GM18909 (cell line): Measurements from ENCODE around the gene PARP12.
"Not testable (repeated sequence)": the region's sequence is repeated elsewhere in the genome, so short reads cannot be mapped to it uniquely, and the experiment has no call there.

Experiments used
- ATAC-seq: cut with Tn5 transposase; IDR thresholded peaks from one replicate; pipeline ENCODE4 v1.9.1; 2021; ENCODE audit warnings: mild to moderate bottlenecking; ENCODE audit not compliant: unreplicated experiment, poor library complexity

The PARP12 gene, protein sequence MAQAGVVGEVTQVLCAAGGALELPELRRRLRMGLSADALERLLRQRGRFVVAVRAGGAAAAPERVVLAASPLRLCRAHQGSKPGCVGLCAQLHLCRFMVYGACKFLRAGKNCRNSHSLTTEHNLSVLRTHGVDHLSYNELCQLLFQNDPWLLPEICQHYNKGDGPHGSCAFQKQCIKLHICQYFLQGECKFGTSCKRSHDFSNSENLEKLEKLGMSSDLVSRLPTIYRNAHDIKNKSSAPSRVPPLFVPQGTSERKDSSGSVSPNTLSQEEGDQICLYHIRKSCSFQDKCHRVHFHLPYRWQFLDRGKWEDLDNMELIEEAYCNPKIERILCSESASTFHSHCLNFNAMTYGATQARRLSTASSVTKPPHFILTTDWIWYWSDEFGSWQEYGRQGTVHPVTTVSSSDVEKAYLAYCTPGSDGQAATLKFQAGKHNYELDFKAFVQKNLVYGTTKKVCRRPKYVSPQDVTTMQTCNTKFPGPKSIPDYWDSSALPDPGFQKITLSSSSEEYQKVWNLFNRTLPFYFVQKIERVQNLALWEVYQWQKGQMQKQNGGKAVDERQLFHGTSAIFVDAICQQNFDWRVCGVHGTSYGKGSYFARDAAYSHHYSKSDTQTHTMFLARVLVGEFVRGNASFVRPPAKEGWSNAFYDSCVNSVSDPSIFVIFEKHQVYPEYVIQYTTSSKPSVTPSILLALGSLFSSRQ

DNA sequence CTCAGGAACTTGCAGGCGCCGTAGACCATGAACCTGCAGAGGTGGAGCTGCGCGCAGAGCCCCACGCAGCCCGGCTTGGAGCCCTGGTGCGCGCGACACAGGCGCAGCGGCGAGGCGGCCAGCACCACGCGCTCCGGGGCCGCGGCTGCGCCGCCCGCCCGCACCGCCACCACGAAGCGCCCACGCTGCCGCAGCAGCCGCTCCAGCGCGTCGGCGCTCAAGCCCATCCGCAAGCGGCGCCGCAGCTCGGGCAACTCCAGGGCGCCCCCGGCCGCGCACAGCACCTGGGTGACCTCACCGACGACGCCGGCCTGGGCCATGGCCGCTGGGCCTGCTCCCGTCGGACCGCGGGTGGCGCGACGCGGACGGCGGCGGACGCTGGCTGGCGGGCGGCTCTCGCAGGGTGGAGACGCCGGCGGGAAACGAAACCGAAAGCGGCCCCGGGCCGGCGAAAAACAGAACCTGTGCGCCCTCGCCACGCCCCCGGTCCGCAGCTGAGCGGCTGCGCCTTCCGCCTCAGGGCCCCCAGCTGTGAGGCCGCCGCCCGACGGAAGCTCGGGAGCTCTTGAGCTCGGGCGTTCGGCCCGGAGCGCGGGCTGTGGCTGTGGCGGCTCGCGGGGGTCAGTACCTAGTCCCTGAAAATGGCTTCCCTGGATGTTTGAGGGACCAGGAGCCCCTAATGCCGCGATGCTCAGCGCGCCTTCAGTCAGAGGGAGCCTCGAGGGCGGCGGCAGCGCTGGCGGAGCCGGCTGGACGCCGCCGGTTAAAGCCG is at the start of gene PARP12:
Gene PARP12, minus strand, starts transcription at position 424 of the 772 bp plus-strand sequence. Its CDS starts 104 bp downstream, at position 320.
- peak; percentile 90 for ATAC-seq

DNA sequence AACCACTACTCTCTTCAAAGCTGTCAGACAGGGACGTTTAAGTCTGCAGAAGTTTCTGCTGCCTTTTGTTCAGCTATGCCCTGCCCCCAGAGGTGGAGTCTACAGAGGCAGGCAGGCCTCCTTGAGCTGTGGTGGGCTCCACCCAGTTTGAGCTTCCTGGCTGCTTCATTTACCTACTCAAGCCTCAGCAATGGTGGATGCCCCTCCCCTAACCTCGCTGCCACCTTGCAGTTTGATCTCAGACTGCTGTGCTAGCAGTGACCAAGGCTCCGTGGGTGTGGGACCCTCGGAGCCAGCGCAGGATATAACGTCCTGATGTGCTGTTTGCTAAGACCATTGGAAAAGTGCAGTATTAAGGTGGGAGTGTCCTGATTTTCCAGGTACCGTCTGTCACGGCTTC is 46.0 kb upstream of the PARP12 start:
- ATAC-seq = not testable (repeated sequence)

DNA sequence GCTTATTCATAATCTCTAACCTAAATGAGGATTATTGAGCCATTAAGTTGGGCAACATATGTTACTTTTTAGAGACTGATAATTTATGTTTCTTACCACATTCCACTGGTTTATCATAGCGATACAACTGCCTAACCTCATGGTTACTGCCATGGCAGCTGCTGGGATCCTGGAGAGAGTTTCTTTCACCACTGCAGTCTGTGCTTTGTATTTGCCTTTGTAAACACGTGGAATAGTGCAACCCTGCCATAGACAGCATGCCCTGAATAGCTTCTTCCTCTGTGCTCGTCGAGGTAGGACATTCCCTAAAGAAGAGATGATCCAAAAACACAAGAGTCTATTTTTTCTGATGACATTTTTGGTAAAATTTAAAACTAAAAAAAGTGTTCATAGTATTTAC is 33.7 kb upstream of the PARP12 start:
- ATAC-seq = no peak

DNA sequence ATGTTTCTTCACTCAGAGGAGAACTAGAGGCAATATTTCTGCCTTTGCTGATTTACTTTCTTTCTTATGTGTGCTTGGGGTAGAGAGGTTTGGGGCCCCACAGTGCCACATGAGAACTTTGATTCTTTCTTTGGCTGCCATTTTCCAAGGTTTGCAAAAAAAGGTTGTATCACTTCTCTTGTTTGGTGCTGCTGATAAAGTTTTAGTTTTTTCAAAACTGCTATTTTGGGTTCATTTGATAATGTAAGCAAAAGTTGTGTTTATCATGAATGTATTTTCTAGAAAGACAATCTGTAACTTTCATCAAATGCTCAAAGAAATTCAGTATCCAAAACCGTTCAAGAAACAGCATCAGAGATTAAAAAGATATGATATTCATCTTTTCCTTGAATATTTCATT is 30.6 kb upstream of the PARP12 start:
- no peak for ATAC-seq

DNA sequence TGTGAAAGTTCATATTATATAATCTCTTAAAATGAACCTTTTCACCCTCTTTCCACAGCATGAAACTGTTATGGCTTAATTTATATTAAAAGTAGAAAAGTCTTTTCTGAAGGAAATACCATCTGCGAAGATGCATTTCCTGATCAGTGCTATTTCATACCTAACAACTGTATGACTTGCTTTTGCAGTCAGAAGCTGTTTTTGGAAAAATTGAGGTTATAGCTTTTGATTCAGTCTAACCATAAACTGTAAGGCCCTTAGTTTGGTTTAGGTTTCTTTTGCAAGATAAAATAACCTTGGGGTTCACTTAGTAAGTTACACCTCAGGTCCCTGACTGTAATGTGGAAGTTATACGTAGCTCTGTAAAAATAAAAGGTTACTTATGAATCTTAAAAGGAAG is 22.7 kb upstream of the PARP12 start:
- no peak for ATAC-seq

DNA sequence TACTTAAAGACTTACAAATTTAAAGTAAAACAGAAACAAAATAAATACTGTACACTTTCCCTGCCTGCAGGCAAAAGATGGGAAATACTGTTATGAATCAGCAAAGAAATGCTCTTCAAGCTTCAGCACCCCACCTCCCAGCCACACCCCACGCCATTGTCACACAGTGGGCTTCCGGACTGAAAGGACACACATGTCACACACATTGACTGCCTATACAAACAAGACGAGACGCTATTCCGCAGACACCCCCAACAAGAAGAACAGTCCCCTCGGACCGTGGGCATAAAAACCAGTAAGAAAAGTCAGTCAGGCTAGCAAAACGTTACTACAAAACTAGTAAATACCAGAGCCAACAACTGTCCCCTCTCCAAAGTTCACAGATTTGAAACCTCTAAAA is 22.2 kb upstream of the PARP12 start:
- ATAC-seq = peak; percentile 93

DNA sequence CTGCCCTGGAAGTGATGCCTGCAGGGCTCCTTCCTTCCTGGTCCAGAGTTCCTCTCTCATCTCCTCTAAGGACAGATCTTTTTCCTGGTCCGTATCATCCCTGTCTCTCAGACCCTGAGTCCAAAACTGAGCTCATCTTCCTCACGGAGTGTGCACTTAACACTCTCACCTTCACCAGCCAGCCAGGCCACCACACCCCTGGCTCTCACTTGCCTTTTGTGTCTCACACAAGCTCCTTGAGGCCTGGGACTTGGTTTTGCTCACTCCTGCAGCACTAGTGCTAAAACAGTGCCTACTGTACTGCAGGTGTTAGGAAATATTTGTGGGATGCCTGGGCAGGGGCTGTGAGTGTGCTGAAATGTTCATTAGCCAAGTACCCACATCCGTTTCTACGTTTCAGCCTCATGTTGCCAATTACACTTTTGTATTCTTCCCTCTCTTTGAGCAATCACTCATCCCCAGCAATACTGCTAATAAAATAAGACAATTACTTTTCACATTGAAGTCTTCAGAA is 21.4 kb upstream of the PARP12 start:
- ATAC-seq = no peak

DNA sequence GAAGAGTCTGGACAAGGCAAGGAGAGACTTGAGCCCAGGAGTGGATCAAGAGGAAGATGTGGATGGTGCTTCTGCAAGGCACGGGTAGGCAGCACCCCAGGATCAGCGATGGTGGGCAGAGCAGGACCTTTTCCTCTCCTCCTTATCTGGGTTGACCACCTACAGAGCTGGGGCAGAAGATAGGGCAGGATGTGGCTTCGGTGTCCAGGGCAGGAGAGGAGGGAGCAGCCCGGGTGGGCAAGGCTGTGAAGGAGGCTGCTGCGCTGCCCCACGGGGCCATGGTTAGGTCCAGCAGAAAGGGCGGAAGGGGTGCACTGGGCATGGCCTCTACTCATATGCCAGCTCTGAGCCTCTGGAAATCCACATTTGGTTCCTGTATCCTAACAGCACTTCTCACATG is 20.0 kb upstream of the PARP12 start:
- ATAC-seq = no peak

DNA sequence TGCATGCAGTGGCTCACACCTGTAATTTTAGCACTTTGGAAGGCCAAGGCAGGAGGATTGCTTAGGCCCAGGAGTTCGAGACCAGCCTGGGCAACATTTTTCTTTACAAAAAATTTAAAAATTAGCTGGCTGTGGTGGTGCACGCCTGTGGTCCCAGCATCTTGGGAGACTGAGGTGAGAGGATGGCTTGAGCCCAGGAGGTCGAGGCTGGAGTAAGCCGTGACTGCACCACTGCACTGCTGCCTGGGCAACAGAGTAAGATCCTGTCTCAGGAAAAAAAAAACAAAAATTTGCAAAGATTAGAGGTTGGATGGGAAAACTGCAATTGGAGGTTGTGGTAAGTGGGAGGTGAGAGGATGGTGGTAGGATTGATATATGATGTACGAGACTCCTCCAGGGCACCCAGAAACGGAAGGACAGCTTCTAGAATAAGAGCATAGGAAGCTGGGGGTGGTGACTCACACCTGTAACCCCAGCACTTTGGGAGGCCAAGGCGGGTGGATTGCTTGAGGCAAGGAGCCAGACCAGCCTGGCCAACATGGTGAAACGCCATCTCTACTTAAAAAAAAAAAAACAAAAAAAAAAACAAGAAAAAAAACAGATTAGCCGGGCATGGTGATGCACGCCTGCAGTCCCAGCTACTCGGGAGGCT is 19.1 kb upstream of the PARP12 start:
- ATAC-seq = no peak

DNA sequence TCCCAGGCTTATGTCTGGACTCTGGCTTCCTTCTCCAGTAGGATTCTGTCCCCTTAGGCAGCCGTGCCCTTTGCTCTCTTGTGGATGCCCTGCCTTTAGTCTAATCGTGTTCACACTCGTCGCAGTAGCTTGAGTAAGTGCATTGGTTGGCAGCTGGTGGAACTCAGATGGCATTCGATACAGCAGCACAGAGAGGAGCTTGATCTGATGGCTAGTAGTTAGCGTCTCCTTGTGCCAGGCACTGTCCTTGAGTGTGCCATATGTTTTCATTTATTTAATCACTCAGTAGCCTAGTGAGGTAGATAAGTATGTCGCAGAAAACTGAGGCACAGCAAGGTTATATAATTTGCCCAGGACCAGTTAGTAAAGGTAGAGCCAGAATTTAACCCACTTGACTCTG is 18.2 kb upstream of the PARP12 start:
- no peak for ATAC-seq

DNA sequence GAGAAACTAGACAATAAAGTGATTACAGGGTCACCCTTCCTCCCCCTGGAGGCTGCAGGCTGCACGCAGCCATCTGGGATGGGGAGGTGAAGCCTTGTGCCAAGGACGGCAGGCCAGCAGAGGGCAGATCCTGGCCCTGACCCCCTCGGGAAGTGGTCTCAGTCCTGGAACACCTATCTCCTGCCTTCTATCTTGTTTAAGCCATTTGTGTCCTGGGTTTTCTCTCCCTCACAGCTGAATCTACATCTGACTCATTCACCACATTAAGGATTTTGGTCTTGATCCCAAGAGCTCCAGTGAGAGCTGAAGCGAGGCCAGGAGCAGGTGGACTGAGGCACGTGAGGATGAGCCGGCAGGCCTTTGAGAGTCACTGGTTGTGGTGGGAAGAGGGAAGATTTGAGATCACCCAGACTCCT is 16.4 kb upstream of the PARP12 start:
- no peak for ATAC-seq

DNA sequence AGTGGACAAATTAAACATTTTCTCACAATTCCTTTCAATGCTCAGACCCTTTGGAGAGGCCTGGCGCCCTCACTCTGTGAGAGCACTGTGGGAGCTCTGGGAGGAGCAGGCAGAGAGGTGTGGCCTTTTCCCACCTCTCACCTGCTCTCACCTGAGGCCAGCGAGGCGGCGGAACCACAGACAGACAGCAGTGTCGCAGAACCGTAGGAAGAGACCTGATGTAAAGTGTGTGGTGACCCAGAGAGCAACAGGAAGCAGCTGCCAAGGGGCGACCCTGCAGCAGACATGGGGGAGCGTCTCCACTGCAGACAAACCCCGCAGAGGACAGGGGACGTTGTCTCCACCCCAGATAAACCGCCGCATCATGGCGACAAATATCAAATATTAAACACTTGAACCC is 15.6 kb upstream of the PARP12 start:
- ATAC-seq = no peak

DNA sequence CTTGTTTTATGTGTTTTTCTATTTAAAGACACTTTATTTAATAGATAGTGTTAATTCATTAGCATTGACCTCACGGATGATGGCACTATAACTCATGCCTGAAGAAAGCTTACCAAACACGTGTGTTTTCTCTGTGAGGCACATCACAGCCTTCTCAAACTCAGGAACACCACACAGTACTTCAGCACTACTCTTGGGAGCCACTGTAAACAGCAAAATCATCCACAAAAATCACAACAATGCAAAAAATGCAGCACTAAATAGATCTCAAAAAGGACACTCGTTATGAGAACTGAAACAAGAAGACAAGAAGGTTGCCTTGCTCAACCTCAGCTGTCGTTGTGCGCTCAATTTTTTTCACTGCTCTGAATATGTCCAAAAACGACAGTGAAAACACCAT is 12.0 kb upstream of the PARP12 start:
- ATAC-seq = no peak

DNA sequence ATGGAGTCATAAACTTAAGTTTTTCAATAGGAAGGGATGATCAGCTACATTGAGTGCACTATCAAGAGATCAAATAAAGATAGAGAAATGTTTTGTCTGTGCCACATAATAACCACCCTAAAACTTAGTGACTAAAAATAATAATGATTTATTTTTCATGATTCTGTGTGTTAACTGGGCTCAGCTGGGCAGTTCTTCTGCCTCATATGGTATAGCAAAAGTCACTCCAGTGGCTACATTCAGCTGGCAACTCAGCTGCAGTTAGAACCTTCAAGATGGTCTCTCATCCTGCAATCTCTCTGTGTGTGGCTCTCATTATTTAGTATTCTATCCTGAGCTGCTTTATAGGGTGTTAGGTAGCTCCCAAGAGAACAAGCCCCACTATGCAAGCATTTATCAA is 7.8 kb upstream of the PARP12 start:
- no peak for ATAC-seq

DNA sequence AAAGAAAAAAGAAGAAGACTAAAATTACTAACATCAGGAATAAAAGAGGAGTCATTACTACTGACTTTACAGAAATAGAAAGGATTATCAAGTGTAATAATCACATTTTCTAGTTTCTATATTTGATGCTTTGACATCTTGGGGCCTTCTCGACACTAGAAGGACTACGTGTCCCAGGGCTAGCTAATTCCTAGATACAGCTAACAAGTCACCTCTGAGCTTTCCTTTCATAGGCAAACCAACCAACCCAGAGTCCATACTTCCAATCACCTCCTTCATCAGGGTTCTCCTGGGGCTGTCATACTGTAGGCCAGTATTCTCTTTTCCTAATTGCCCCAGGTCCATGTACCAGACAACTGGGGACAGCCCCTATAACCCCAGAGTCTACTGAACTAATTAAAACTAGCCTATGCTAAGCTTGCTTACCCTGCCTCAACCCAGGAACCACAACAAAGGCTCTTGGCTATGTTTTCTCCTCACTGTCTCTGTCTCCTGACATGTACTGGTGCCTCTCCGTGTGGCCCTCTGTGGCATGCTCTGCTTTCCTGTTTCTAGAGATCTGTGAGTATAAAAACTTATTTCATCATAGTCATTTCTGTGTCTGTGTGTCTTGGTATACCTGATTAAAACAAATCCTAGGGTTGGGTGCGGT is 6.7 kb upstream of the PARP12 start:
- ATAC-seq = no peak

DNA sequence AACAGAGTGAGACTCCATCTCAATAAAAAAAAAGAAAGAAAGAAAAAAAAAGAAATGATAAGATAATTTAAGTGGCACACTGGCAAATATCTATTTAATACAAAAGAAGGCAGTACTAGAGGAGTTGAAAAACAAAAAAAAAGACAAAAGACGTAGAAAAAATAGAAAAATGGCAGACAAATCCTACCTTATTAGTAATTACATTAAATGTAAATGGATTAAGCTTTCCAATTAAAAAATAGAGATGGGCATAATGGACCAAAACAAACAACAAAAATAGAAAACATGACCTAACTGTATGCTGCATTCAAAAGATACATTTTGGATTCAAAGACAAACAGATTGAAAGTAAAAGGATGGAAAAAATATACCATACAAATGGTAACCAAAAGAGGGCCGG is 5.3 kb upstream of the PARP12 start:
- ATAC-seq = no peak

DNA sequence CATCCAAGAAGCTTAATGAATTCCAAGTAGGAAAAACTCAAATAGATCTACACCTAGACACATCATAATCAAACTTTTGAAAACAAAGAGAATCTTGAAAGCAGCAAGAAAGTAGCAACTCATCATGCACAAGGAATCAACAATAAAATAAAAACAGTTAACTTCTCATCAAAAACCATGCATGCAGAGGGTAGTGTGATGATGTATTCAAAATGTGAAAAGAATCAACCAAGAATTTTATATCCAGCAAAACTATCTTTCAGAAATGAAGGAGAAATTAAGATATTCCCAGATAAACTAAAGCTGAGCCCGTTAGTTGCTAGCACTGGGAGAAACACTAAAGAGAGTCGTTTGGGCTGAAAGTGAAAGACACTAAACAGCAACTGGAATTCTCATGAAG is 4.3 kb upstream of the PARP12 start:
- no peak for ATAC-seq

DNA sequence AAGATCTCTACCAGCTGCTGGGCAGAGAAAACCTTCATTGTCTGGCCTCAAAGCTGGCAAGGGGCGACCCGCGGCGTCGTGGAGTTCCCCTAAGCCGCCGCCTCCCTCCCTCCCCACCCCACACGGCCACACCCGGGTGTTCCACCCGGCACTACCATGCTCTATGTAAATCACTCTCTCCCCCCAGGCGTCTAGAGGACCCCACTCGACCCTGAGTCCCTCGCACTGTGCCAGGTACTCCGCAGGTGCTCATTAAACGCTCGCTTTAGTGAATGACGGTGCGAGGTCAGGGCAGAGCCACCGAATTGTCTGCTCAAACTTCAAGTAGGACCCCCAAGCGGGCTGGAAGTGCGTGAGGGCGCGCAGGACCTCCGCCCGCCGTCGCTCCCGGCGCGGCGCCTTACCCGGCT is 628 bp downstream of the PARP12 start:
- peak; percentile 36 for ATAC-seq

DNA sequence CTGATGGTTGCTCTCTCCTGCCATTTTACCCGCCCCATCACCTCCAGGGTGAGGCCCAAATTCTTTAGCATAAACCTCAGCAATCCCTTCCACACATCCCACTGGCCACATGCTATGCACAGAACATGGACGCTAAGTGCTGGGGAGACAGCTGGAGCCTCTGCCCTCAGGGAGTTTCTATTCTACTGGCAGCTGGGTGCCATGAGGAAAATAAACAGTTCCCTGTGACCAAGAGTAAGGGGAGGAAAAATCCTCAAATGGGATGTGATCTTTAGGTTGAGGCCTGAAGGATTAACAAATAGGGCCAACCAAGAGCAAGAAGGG is 1.2 kb downstream of the PARP12 start:
- ATAC-seq = no peak
